ENCODE results near the gene MITF.

The MITF gene

DNA sequence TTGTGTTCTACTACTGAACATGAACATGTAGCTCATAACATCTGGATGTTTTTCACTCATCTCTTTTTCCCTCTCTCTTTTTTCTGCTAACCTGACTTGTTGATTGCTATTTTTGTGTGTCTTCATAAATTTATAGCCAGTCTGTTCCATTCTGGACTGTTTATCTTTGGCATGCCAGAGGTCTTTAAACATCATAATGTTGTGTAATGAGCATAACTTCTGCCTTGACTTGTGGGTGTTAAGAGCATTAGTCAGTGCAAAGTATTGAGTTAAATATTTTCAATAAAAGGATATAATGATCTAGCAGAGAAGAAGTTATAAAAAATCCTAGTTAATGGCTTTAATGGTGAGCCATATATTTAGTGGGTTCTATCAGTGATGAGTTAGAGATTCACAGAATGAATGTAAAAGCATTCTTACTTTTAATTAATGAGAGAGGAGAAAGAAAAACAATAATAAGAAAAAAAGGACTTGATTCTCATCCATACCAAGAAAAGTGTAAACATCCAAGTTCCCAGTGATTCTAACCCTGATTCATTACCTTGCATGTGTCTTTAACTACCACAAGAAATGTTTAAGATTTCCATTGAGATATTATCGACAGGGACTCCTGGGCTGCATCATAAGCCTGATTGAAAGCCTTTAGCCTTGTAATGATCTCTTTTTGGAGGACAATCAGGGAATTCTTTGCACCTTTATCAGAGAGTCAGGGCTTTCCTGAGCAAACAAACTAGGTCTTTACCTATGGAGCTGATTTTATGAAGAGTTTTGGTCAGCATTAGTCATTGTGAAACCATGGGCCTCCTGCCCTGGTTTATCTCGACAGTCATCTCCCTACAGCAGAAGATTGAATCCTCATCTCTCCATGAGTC, 22.9 kb downstream of the MITF start:
- DNase-seq, result no peak

DNA sequence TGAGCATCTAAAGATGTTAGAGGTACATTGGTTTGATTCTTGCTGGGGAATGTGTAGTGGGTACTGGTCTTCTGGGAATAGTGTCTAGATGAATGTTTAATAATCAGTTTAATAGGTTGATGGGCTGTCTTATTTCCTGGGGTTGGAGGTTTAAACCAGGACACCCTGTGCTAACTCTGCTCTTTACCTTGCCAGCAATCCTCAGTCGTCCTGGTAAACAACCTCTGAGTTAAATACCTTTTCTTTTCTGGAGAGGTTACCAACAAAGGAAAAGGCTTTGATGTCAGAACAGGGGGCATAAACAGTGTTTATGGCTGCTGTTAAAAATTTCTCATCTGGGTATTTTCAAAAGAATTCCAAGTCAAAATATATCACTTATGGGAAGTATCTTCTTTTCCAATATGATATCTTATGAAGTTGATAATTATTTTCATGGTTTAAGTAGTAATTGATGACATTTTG, 23.5 kb downstream of the MITF start:
- DNase-seq, result no peak

DNA sequence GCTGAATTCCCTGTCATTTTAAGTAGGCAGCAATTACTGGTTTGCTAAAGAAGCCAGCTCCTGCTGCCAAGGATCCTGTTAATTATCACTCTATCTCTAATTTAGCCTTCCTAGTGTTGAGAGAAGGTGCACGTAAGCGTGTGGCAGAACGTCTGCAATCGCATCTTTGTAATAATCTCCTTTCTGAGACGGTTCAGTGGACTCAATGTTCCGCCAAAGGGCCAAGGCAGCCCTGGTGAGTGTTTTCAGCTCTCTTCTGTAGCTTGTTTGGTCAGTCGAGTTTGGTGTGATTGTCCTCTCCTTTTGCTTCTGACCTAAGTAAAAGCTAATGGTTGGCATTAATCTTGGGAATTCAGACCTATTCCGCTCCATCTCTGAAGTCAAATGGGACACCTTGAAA, 24.2 kb downstream of the MITF start:
- DNase-seq, result no peak

DNA sequence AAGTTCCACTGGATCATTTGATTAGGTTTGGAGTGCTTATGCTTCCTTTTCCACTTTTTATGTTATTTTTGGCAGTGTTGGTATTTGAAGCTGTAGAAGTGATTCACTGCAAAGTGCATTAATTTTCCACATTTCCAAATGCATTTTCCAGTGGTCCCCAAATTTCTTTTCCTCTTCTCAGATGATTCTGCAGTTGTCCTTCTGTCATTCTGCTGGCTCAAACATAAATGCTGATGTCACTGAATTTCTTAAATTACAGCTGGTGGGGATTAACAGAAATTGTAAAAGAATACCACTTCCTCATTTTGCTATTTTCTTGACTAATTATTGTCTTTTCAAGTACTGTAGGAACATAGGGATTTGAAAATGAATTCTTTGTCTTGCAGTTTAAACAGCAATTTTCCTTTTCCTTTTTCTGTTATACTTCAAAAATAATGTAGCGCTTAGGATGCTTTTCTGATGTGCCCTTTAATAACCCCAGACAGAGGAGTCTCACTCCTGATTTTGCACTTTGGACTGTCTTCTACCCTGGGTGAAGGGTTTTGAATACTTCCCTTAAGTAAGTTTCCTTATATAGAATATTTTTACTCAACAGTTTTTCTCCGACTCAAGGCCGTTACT, 25.0 kb downstream of the MITF start:
- no peak for DNase-seq

DNA sequence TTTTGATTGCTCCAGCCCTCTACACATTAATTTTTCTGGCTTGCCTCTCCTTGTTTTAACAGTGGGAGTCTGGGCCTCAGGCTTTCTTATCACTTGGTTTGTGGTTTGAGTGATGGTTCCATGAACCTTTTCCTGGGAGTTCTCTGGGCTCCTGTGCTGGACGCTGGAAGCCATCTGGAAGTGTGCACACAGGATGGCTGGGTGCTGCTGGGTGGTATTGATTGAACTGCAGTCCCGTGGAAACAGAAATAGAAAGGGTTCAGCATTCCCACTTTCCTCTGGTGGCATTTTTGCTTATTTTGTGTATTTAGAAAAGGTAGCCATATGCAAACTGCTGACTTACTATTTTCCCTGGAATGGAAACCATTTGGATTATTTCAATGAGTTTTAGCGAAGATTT, 25.6 kb downstream of the MITF start:
- no peak for DNase-seq

DNA sequence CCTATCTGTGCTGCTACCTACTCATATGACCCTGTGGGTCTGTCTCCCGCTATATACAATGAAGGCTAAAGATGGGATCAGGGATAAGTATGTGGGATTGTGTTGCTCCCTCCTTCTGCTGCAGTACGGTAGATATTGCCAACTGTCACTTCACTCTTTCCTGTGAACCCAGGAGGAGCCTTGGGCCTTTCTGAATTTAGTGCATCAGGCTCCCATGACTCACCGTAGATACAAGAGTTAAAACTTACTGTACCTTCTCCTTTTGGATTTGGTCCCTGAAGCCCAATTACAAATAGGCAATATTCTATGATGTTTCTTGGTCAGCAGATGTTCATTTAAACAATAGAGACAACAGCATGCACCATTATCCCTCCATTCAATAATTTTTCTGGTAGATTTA, 27.4 kb downstream of the MITF start:
- DNase-seq, result no peak

DNA sequence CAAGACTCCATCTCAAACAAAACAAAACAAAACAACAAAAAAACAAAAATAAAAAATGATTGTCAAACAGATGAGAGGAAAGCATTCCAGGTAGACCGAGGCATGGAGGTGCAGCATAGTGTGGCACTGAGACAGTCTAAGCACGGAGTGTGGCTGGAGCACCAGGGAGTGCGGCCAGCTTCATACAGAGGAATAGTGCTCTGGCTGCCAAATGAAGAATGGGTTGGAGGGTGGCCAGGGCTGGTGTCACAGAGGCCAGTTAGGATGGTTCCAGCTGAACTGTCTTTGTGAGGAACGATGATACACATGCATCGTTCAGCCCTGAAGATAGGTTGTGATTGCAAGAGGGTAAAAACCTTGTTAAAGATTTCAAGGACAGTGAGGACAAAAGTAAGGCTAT, 28.3 kb downstream of the MITF start:
- no peak for DNase-seq

DNA sequence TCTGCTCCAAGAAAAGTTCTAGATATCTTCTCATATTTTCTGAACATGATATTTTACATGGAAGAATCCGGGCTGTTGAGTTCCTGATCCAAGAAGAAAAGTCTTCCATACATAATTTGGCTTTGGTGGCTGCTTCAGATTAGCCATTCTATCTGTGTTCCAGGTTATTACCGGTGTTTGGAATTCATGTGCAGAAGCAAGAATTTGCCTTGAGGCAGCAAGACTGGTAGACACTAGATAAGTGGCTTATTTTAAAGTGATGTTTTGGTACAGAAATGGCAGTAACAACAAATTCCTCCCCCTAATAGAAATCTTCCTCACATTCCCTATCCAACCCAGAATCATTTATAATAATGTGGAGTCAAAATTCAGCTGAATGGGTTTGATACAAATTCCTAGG, 29.2 kb downstream of the MITF start:
- no peak for DNase-seq

DNA sequence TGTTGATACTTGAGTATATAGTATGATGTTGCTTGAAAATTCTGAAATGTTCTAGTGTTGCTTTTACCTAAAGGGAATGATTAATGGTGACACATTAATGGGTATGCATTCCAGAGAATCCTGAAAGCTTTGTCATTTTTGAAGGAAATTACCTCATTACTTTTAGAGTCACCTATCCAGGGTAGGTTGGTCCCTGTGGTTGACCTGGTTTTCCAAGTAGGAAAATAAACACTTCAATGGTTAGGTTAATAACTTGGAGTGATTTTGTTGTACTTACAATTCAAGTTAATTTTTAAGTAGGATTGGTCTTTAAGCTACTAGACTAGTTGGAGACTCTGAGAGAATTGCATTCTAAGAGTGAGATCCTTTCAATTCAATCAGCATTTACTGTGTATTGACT, 31.0 kb downstream of the MITF start:
- DNase-seq, result no peak

DNA sequence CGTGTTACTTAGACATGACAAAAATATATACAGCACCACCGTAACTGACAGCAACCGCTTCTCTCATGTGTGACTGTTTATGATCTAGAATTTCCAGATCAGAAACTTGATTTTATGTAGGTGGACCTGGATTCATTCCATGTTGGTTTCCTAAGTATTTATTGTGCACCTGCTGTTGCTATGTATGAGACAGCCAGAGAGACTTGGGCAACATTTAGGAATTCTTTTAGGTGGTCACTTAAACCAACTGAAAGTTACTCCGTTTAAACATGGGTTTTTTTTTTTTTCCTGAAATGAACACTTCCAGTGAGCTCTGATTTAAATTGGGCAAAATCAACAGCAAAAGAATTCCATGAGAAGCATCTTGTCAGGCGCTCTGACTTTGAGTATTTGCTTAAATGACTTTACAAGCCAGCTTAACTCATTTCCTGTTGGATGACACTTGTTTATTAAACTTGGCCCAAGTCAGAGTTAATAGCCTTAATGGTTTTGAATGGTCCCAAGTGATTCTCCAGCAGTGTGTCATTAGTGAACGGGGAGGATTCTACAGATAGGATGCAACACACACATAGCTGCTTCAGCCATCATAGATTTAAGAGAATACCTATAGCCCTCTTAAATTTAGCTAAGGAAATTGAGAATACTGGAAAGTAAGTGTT, 31.8 kb downstream of the MITF start:
- DNase-seq, result no peak

DNA sequence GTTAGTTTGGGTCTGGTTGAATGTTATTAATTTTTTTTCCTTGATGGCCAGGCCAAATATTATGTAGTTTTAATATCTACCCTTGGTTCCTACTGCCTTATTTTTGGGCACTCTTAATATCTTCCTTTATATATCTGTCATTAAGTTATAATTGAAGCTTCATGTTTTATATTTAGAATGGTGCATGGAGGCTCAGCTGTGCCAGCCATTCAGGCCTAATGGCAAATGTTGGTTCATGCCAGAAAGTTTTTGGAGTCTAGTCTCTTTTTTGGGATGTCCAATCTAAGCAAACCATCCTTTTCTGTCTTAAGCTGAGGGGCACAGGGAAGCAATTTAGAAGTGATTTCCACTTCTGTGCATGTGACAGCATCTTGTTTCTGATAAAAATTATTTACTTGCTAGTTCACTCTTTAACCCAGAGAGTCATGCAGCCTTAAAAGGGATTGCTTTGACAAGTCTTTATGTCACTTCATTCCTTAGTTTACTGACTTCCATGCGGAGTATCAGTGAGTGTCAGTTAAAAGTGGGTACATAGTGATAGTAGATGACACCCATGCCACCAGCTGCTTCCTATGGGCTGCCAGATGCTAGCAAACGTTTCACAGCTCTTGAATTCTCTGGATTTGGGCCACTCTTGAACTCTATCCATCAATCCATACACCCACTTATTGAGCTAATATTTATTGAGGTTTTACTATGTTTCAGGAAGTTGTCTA, 33.0 kb downstream of the MITF start:
- DNase-seq, result no peak

DNA sequence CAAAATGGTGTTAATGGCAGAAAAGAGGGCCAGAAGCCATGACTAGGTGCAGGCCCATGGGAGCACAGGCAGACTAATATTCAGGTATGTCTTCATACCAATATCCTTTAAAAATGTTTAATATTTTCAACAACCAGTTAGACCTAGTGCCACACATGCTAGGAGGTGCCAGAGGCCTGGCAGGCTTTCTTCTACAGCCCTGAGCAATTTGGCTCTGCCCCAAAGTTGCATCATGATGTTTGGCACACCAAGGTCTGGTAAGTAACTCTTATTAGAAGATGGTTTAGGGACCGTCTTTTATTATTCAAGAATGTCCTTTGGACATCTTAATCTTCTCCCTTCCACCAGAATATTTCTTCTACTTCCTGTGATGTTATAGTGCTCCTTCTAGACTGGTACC, 34.8 kb downstream of the MITF start:
- DNase-seq, result no peak

DNA sequence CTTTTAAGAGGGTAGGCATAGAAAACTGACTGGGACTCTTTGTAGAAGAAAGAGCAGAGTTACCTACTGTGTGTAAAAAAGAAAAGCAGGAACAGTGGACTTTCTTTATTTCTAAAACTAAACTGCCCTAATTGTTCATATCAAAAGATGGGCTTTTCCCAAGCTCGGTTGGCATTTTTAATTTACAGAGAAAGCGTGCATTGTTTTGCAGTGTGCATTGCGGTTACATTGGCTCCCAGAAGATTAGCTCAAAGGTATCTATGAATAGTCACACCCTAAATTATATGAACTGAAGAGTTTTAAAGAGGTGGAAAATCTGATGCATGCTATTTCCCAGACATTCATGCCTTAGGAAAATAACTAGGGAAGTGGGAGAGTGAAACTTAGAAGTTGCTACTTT, 36.5 kb downstream of the MITF start:
- no peak for DNase-seq

DNA sequence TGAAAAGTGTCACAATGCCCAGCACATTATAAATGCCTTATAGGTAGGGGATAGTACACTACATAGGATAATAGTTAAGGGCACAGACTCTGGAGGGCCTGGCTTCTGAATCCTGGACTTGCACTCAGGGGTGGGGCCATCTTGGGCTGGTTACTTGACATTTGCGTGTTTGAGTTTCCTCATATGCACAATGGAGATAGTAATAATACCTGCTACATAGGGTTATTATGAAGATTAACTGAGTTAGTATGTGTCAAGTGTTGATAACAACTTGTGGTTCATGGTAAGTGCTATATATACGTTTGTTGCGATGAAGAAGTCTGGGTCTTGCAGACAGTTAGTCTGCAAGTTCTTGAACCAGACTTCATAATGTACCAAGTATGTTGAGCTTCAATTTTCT, 37.0 kb downstream of the MITF start:
- DNase-seq, result no peak

DNA sequence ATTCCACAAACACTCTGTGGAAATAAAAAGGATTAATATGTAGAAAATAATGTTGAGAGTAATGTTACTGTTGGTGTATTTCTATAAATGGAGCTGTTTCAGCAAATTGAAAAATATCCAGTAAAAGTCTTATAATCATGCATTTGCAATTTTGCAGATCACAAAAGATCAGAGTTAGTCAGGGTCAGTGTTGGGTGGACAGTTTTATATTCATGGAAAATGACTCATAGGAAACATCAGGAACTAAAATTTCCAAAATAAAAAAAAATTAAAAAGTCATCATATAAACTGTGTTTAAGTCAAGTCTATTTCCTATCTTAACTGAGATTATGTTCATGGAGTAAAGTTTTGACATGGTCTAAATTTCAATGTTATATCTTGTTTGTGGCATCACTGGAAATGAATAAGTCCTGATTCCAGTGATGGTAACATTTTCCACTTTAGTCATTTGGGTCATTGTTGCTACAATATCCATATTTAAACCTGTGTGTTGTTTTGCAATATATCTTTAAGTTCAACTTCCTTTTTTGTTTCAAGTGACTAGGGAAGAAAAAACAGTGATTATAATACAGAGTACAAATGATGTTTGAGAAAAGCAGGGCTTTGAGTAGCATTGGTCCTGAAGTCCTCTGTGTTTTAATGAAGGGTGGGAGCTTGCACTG, 37.8 kb downstream of the MITF start:
- DNase-seq, result no peak

DNA sequence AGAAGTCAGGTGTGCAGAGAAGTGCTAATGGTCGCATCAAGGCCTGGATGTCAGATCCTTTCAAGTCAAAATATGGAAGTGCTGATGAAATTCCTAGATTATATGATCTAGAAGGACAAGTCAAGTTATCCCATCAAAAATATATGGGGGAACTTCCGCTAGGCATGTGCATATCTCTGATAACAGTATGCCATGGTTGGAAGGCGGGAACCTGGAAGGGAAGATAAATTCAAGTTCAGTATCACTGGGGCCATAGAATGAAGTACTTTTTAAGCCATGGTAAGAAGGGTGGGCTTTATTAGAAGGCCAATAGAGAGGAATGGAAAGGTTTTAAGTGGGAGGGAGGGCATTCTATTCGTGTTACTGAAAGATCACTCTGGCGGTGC, 38.3 kb downstream of the MITF start:
- no peak for DNase-seq

DNA sequence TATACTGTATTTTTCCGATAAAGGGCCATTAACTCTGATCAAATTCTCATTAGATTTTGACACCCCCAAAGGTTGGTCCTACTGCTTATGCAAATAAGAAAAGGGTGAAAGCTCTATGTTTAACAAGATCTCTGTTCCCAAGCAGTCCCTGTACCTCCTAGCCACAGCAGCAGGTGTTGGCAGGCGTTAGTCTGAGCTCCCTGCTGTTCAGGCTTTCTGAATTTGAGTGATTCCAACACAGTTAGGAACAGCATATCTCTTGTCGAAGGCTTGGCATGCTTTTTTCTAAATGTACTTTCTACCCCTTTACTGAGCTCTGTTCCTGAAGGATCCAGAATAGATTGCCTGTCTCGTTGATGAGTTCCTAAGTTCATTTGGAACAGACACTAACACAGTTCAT, 42.3 kb downstream of the MITF start:
- no peak for DNase-seq

DNA sequence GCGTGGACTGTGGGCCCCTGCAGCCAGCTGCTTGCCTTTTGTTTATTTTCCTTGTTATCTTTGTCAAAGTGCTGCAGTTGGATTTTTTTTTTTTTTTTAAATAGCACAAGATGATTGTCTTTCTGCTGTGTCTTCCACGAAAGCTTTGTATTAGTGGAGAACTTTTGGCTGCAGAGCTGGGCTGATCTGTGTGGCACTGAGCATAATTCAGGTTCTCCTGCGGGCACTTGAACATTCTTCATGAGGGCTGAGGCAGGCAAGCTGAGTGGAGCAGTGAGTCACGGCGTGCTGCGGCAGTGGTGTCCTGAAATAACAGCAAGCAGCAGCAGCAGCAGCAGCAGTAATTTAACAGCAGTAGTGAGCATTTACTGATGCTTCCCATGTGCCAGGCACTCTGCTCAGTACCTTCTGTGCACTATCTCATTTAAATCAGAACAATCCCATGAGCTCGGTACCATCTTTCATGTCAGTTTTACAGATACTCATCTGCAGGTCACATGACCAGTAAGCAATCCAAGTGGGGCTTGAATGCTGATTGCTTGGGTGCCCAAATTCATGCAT, 45.8 kb downstream of the MITF start:
- peak; percentile 13 for DNase-seq

DNA sequence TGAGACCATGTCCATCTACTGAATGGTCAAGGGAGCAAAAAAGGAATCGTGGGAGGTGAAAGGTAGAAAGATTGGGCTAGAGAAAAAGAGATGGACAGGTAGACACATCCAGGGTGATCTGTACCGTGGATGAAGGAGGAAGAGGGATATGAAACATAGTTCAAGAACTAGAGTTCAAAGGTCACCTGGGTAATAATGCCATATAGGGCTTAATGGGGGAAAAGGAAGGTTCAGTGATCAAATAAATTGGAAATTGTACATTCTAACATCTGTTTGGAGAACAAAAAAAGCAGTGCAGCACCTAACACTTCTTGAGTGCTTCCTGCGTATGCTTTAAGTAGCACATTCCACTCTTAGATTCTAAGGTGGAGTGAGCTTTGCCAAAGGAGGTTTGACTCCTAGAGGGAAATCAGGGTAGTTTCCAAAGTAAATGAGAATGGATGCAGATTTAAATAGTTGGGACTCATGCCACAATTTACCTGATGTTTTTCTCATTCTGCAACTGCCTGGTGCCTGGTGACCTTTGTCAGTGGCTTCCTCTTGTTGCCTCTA, 46.6 kb downstream of the MITF start:
- DNase-seq, result no peak

DNA sequence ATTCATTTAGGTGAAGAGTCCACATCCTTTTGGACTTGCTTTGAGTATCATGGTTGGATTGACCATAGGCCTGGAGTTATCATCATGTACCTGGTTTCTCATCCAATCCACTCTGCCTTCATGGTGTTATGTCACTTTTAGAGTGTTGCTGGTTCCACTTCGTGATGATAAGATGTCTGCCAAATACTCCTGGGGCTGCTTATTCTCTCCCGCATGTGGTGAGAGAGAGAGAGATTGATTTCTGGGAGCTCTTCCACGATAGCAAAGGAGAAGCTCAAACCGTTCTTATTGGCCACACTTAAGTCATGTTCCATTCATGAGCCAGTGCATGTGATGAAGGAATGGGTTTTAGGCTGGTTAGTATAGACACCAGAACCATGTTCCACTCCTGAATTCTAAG, 47.6 kb downstream of the MITF start:
- no peak for DNase-seq

DNA sequence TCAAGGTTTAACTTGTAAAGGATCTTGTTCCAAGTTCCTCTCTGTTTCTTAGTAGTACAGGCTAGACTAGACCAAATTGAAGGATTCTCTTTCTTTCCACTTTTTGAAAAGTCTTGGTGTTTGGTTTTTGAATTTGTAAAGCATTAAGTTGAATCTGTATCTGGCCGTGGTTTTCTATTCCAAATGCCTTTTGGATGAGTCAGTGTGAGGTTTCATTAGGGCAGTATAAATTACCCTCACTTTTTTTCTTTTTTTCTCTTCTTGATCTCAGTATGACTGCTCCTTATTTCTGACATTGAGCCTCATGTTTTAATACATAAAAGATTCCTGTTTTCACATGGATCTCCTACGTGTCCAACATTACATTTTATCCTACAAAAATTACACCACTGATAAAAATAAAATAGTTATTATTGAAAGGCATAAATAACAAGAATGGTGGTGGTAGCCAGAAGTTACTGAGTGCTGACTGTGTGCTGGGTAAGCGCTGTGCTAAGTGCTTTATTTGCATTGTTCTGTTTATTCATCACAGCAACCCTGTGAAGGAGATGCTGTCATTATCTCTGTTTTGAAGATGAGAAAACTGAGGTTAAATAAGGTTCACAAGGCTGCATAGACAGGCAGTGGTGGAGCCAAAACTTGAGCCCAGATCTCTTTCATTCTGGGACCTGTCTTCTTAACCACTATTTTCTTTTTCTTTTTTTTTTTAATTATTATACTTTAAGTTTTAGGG, 48.3 kb downstream of the MITF start:
- DNase-seq, result no peak

DNA sequence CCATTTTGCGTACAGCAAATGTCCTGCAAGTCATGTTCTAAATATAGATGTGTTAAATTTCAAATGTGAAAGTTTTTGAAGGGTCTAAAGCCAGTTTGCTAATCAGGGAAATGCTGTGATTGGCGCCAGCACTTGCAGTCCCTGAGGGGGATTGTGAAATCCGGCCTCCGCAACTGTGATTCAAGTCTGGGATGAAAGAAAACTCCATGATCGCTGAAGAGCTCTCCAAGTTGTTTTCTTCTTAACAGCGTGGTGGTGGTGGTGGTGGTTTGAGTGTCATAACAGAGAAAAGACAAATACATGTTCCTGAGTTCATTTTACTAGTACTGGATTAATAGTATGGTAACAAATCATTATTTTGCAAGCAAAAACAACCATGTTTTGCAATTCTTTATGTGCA, 51.8 kb downstream of the MITF start:
- DNase-seq, result peak; percentile 4

Measured in GOT3 (cell line).